ENCODE results near the gene PRR14L.

GRCh38 chr22:31736458-31736857 lies 13.5 kb downstream of the PRR14L start:
- TF ChIP-seq CTCF (IDR thresholded peaks at IDR 0.05) (no peak), POLR2AphosphoS5 (IDR thresholded peaks at IDR 0.05) (no peak), EP300 (IDR thresholded peaks at IDR 0.05; ENCODE audit: low read depth) (no peak), POLR2A (IDR thresholded peaks at IDR 0.05) (no peak)

Measured in transverse colon (tissue), 4 donors.